Measurements from ENCODE around the gene USHBP1.

The USHBP1 gene

GRCh38 chr19:17266975-17267788 lies 2.6 kb upstream of the USHBP1 start, which contains the start of gene BABAM1:
TSS of gene BABAM1 (plus strand) at chr19:17267443. CDS start at chr19:17268807, 1,364 bp downstream.
- Mint-ChIP-seq H3K36me3 (ENCODE audit: low read depth) (peaks cover 25% of the 10 kb centered on the region), H3K4me3 (peak within 1 kb of the TSS; percentile 96), H3K9me3 (peaks cover 4% of the 10 kb centered on the region), H3K4me1 (peaks cover 47% of the 10 kb centered on the region), H3K27ac (peak within 1 kb of the TSS; percentile 85), H3K27me3 (ENCODE audit: low read depth, poor library complexity) (no peaks in the 10 kb centered on the region)
- TF ChIP-seq, protein P1, sequence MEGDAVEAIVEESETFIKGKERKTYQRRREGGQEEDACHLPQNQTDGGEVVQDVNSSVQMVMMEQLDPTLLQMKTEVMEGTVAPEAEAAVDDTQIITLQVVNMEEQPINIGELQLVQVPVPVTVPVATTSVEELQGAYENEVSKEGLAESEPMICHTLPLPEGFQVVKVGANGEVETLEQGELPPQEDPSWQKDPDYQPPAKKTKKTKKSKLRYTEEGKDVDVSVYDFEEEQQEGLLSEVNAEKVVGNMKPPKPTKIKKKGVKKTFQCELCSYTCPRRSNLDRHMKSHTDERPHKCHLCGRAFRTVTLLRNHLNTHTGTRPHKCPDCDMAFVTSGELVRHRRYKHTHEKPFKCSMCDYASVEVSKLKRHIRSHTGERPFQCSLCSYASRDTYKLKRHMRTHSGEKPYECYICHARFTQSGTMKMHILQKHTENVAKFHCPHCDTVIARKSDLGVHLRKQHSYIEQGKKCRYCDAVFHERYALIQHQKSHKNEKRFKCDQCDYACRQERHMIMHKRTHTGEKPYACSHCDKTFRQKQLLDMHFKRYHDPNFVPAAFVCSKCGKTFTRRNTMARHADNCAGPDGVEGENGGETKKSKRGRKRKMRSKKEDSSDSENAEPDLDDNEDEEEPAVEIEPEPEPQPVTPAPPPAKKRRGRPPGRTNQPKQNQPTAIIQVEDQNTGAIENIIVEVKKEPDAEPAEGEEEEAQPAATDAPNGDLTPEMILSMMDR (IDR thresholded peaks at IDR 0.05): no peak
- peak; percentile 92 for DNase-seq

DNA sequence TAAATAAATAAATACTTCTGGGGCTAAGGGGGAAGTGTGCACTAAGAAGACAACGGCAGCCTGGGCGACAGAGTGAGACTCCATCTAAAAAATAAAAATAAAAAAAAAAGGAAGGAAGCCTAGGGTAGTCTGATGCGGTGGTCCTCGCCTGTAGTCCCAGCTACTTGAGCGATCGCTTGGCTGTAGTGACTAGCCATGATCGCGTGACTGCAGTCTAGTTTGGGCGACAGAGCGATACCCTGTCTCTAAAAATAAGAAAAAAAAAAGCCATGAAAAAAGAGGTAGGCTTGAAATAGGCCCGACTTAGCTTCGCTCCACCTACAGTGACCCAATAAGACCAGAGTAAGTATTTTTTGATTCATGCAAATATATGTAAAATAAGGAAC lies 2.0 kb upstream of the USHBP1 start:
- H3K27ac Mint-ChIP-seq: peak overlapping the region; percentile 32
- H3K4me1 Mint-ChIP-seq: peaks cover 48% of the 10 kb centered on the region
- peaks cover 23% of the 10 kb centered on the region for H3K36me3 Mint-ChIP-seq (ENCODE audit: low read depth)
- no peaks in the 10 kb centered on the region for H3K27me3 Mint-ChIP-seq (ENCODE audit: low read depth, poor library complexity)
- TF ChIP-seq, protein P1 (IDR thresholded peaks at IDR 0.05): no peak
- peaks cover 4% of the 10 kb centered on the region for H3K9me3 Mint-ChIP-seq
- peak overlapping the region; percentile 13 for H3K4me3 Mint-ChIP-seq
- DNase-seq: no peak

DNA sequence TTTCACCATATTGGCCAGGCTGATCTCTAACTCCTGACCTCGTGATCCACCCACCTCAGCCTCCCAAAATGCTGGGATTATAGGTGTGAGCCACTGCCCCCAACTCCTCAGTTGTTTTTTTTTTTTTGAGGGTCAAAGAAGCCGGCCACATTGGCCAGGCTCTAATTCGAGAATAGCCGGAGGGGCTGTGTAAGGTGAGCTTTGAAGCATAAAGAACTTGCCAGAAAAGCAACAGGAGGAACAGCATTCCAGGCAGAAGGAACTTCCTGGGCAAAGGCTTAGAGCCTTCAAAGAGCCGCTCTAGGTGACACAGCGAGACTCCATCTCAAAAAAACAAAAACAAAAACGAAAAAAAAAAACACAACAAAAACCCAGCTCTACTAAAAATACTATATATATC lies 1.5 kb upstream of the USHBP1 start:
- Mint-ChIP-seq H3K27ac (no peak overlapping the region), H3K27me3 (ENCODE audit: low read depth, poor library complexity) (no peaks in the 10 kb centered on the region), H3K36me3 (ENCODE audit: low read depth) (peaks cover 18% of the 10 kb centered on the region), H3K9me3 (peaks cover 4% of the 10 kb centered on the region), H3K4me3 (no peak overlapping the region), H3K4me1 (peaks cover 50% of the 10 kb centered on the region)
- TF ChIP-seq, protein P1 (IDR thresholded peaks at IDR 0.05): no peak
- no peak for DNase-seq

DNA sequence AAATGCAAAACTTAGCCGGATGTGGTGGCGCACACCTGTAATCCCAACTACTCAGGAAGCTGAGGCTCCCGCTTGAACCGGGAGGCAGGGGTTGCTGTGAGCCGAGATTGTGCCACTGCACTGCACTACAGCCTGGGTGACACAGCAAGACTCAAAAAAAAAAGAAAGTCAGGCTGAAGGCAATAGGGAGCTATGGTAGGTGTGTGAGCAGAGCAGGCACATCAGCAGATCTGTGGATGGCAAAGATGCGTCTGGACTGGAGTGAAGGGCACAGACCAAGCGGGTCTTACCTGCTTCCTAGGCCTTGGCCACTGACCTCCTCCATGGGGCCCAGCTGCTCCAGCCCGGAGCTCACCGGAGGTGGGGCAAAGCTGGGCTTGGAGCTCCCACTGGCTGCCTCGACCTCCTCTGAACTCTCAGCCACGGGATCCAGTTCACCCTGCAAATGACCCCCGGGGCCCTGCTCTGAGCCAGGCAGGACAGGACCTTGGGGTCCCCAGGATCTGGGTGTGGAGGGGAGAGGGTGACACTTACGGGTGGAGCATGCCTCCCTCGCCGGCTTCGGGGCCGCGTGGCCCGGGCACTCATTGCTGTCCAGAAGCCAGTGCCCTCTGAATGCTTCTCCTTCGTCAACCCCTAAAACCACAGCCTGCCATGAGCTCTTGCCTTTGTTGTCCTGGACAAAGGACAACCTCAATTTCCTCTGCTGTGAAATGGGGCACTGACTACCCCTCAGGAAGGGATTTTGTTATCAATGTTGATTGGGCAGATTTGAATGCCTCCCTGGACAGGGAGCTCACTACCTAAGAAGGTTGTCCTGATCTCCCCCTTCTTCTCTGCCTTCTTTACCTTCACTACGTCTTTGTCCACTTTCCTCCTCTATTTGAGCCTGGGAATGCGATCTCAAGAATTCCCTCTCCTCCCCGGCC lies 569 bp downstream of the USHBP1 start:
- TF ChIP-seq, protein P1 (IDR thresholded peaks at IDR 0.05): no peak
- DNase-seq: no peak
- H3K27ac Mint-ChIP-seq: no peak overlapping the region
- H3K4me1 Mint-ChIP-seq: peaks cover 51% of the 10 kb centered on the region
- H3K4me3 Mint-ChIP-seq: peak overlapping the region; percentile 13
- peaks cover 4% of the 10 kb centered on the region for H3K9me3 Mint-ChIP-seq
- H3K36me3 Mint-ChIP-seq (ENCODE audit: low read depth): peaks cover 7% of the 10 kb centered on the region
- no peaks in the 10 kb centered on the region for H3K27me3 Mint-ChIP-seq (ENCODE audit: low read depth, poor library complexity)

GRCh38 chr19:17262557-17262956 lies 2.0 kb downstream of the USHBP1 start:
- Mint-ChIP-seq H3K27me3 (ENCODE audit: low read depth, poor library complexity) (no peaks in the 10 kb centered on the region), H3K36me3 (ENCODE audit: low read depth) (peaks cover under 1% of the 10 kb centered on the region), H3K4me3 (no peak overlapping the region), H3K4me1 (peaks cover 40% of the 10 kb centered on the region), H3K27ac (no peak overlapping the region), H3K9me3 (peaks cover 4% of the 10 kb centered on the region)
- TF ChIP-seq, protein P1 (IDR thresholded peaks at IDR 0.05): no peak
- no peak for DNase-seq
